Measurements from ENCODE around the gene SNX9.
"Not testable (repeated sequence)": the region's sequence is repeated elsewhere in the genome, so short reads cannot be mapped to it uniquely, and the experiment has no call there.

- TF ChIP-seq CTCF (IDR thresholded peaks at IDR 0.05; ENCODE audit: low read depth, low read length); EZH2phosphoT487 (IDR thresholded peaks at IDR 0.05; ENCODE audit: low read depth): not testable (repeated sequence)
Observed at GRCh38 chr6:157799561-157799960, 23.5 kb upstream of the SNX9 start.

All from OCI-LY3 (cell line).